HEK293 (cell line): Measurements from ENCODE around the gene UBE2Q2.

Experiments
- CTCF ChIA-PET: fragments of 350-600 bp; formaldehyde crosslinking; extraction: SDS; loops from one replicate; lab custom pipeline; 2021; ENCODE audit warnings: antibody characterized with exemption; lab: Yijun Ruan, JAX
- POLR2A ChIA-PET: fragments of 300-600 bp; formaldehyde crosslinking; extraction: SDS; loops from one replicate; lab custom pipeline; 2020; ENCODE audit warnings: antibody characterized with exemption, inconsistent platforms; lab: Yijun Ruan, JAX
- H3K27ac ChIP-seq: fragments of 200-500 bp; sonication (Bioruptor generic); 2 replicates; pipeline ENCODE4 v1.5.1; 2014; ENCODE audit warnings: low read depth, low read length, control low read depth, inconsistent platforms; ENCODE audit errors: extremely low read depth
- H3K36me3 ChIP-seq, 2 experiments: fragments of 200-500 bp in 1 of 2; sonication (Bioruptor generic) in 1 of 2; 1 replicate in 1 of 2; 2 replicates in 1 of 2; pipeline ENCODE4 v1.5.1; 2014 to 2017; ENCODE audit warnings: inconsistent platforms in 2 of 2, low read length in 2 of 2; ENCODE audit not compliant: control insufficient read depth in 2 of 2, insufficient read depth in 1 of 2
- H3K4me1 ChIP-seq: fragments of 200-500 bp; sonication (Bioruptor generic); 2 replicates; pipeline ENCODE4 v1.5.1; 2014; ENCODE audit warnings: mild to moderate bottlenecking, low read length, inconsistent platforms; ENCODE audit not compliant: control insufficient read depth, insufficient read depth
- H3K4me3 ChIP-seq: 2 replicates; pipeline ENCODE4 v1.5.1; 2011; ENCODE audit warnings: low read depth, mild to moderate bottlenecking, control low read depth, low read length, moderate library complexity
- H3K9me3 ChIP-seq: fragments of 200-500 bp; sonication (Bioruptor generic); 2 replicates; pipeline ENCODE4 v1.5.1; 2014; ENCODE audit warnings: low read depth, low read length, inconsistent platforms; ENCODE audit not compliant: control insufficient read depth, insufficient read depth
- GLIS1 ChIP-seq: fragments of 450-650 bp; formaldehyde crosslinking; IDR thresholded peaks from 2 replicates; pipeline ENCODE4 v1.5.1; 2016; ENCODE audit warnings: missing biosample characterization, missing genetic modification characterization
- GLIS2 ChIP-seq: fragments of 450-650 bp; formaldehyde crosslinking; IDR thresholded peaks from 2 replicates; pipeline ENCODE4 v1.5.1; 2016; ENCODE audit warnings: missing biosample characterization, missing genetic modification characterization
- HOXC10 ChIP-seq: sonication (generic); formaldehyde crosslinking; IDR thresholded peaks from 2 replicates; pipeline ENCODE4 v1.8.1; 2023; ENCODE audit warnings: mild to moderate bottlenecking, missing genetic modification reagents
- KLF9 ChIP-seq: fragments of 450-650 bp; formaldehyde crosslinking; IDR thresholded peaks from 2 replicates; pipeline ENCODE4 v1.5.1; 2016; ENCODE audit warnings: missing biosample characterization, missing genetic modification characterization, low read depth
- MZF1 ChIP-seq: fragments of 450-650 bp; formaldehyde crosslinking; IDR thresholded peaks from 2 replicates; pipeline ENCODE4 v1.5.1; 2017; ENCODE audit warnings: missing biosample characterization, missing genetic modification characterization, borderline replicate concordance
- PRDM1 ChIP-seq: fragments of 450-650 bp; formaldehyde crosslinking; IDR thresholded peaks from 2 replicates; pipeline ENCODE4; 2016; ENCODE audit warnings: missing biosample characterization, missing genetic modification characterization
- SP7 ChIP-seq: fragments of 450-650 bp; formaldehyde crosslinking; IDR thresholded peaks from 2 replicates; pipeline ENCODE4 v1.5.1; 2016; ENCODE audit warnings: missing biosample characterization, missing genetic modification characterization
- YY1 ChIP-seq: fragments of 450-650 bp; formaldehyde crosslinking; IDR thresholded peaks from 2 replicates; pipeline ENCODE4 v1.5.1; 2018; ENCODE audit warnings: missing biosample characterization, missing genetic modification characterization
- YY2 ChIP-seq: fragments of 450-650 bp; formaldehyde crosslinking; IDR thresholded peaks from 2 replicates; pipeline ENCODE4 v1.5.1; 2016; ENCODE audit warnings: missing biosample characterization, missing genetic modification characterization
- ZBTB20 ChIP-seq: fragments of 450-650 bp; formaldehyde crosslinking; IDR thresholded peaks from 2 replicates; pipeline ENCODE4 v1.5.1; 2016; ENCODE audit warnings: missing biosample characterization, missing genetic modification characterization
- ZFP37 ChIP-seq: fragments of 450-650 bp; formaldehyde crosslinking; IDR thresholded peaks from 2 replicates; pipeline ENCODE4 v1.5.1; 2016; ENCODE audit warnings: missing biosample characterization, missing genetic modification characterization
- ZNF112 ChIP-seq: fragments of 450-650 bp; formaldehyde crosslinking; IDR thresholded peaks from 2 replicates; pipeline ENCODE4 v1.5.0; 2017; ENCODE audit warnings: missing biosample characterization, missing genetic modification characterization
- ZNF335 ChIP-seq: fragments of 450-650 bp; formaldehyde crosslinking; conservative IDR thresholded peaks from 2 replicates; pipeline ENCODE4 v1.5.1; 2016; ENCODE audit warnings: missing biosample characterization, missing genetic modification characterization
- ZNF341 ChIP-seq: fragments of 450-650 bp; formaldehyde crosslinking; IDR thresholded peaks from 2 replicates; pipeline ENCODE4; 2016; ENCODE audit warnings: low read depth, missing biosample characterization, missing genetic modification characterization
- ZNF561 ChIP-seq: fragments of 450-650 bp; IDR thresholded peaks from 2 replicates; pipeline ENCODE4 v1.5.1; 2018; ENCODE audit warnings: missing biosample characterization, missing genetic modification characterization, borderline replicate concordance
- ZNF660 ChIP-seq: fragments of 450-650 bp; IDR thresholded peaks from 2 replicates; pipeline ENCODE4 v1.5.1; 2018; ENCODE audit warnings: missing biosample characterization, mild to moderate bottlenecking, missing genetic modification characterization
- ZNF701 ChIP-seq: fragments of 450-650 bp; formaldehyde crosslinking; IDR thresholded peaks from 2 replicates; pipeline ENCODE4 v1.5.1; 2016; ENCODE audit warnings: missing biosample characterization, missing genetic modification characterization
- ZSCAN30 ChIP-seq: fragments of 450-650 bp; IDR thresholded peaks from 2 replicates; pipeline ENCODE4 v1.5.1; 2018; ENCODE audit warnings: missing biosample characterization, mild to moderate bottlenecking, missing genetic modification characterization, moderate library complexity
- TF ChIP-seq, protein P1 (sequence below): fragments of 450-650 bp; formaldehyde crosslinking; optimal IDR thresholded peaks from 2 replicates; pipeline ENCODE3; 2016; ENCODE audit warnings: missing biosample characterization, mild to moderate bottlenecking, missing genetic modification characterization
- TF ChIP-seq, protein P2 (sequence below): fragments of 450-650 bp; formaldehyde crosslinking; IDR thresholded peaks from 2 replicates; pipeline ENCODE4 v1.5.1; 2016; ENCODE audit warnings: missing biosample characterization, missing genetic modification characterization
- TF ChIP-seq, protein P3 (sequence below): fragments of 450-650 bp; formaldehyde crosslinking; IDR thresholded peaks from 2 replicates; pipeline ENCODE4 v1.5.1; 2016; ENCODE audit warnings: missing biosample characterization, missing genetic modification characterization
- TF ChIP-seq, protein P4 (sequence below): sonication (generic); formaldehyde crosslinking; IDR thresholded peaks from 2 replicates; pipeline ENCODE4 v1.8.1; 2022; ENCODE audit warnings: mild to moderate bottlenecking, moderate library complexity, missing genetic modification reagents
- TF ChIP-seq, protein P5 (sequence below): fragments of 450-650 bp; formaldehyde crosslinking; IDR thresholded peaks from 2 replicates; pipeline ENCODE4 v1.5.1; 2016; ENCODE audit warnings: missing biosample characterization, missing genetic modification characterization
- TF ChIP-seq, protein P6 (sequence below): fragments of 450-650 bp; formaldehyde crosslinking; IDR thresholded peaks from 2 replicates; pipeline ENCODE4 v1.5.1; 2016; ENCODE audit warnings: missing biosample characterization, missing genetic modification characterization
- TF ChIP-seq, protein P7 (sequence below): fragments of 450-650 bp; formaldehyde crosslinking; IDR thresholded peaks from 2 replicates; pipeline ENCODE4 v1.5.1; 2016; ENCODE audit warnings: missing biosample characterization, missing genetic modification characterization

UBE2Q2 gene

DNA sequence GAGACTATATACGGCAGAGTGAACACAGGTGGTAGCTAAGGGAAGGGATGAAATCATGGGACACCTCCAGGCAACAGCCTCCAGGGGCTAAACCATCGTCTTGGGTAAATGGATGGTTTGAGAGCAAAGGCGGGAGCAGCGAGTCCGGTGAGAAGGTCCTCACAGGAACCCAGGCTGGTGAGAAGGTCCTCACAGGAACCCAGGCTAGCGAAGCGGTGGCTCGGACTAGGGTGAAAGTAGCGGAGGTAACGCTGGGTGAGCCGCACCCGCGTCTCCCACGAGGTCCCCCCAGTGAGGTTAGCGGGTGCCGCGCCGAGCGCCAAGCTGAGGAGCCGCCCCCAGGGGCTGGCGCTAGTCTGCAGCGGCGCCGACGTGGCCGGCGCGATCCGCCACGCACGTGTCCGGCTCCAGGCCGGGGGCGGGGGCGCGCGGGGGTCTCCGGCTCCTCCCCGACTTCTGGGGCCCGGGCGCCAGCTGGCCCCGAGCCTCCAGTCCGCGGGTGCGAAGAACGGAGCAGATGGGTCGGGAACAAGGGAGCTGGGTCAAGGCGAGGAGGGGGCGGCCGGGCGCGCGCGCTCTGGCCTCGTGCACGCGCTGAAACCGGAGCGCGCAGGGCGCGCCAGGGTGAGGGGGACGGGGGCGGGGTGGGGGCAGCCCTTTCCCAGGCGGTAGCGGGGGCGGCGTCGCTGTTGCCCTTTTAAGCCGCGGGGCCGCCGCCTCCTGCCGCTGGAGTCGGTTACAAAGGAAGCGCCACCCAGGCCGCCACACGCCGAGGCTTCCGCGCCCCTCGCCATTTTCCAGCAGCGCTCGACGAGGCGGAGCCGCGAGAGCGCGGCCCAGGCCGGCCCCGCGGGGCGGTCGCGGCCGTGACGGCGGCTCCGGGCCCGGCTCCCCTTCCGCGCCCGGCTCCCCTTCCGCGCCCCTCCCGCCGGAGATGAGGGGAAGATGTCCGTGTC is at the start of gene UBE2Q2:
TSS of gene UBE2Q2 (plus strand) at position 726 of the 956 bp plus-strand sequence. CDS start at position 946, 220 bp downstream.
- Histone ChIP-seq H3K9me3 (no peaks in the 10 kb centered on the region), H3K27ac (peak within 1 kb of the TSS; percentile 93), H3K4me1 (peaks cover 25% of the 10 kb centered on the region), H3K36me3 (no peaks in the 10 kb centered on the region), H3K4me3 (peak within 1 kb of the TSS; percentile 86)
- ChIA-PET POLR2A (interaction anchor here (0.5 to 2.4 kb wide), 9 partner anchors 10 to 777 kb away, joined by 3 to 10 read pairs (median 4); partner anchors contain the start of genes FBXO22 and TMEM266), CTCF (interaction anchor here (1.0 to 2.6 kb wide), 5 partner anchors 78 to 305 kb away, joined by 3 to 11 read pairs (median 4); no protein-coding TSS in a partner anchor)
- TF ChIP-seq GLIS2 (tag by site-specific recombination) (peak; percentile 85), ZNF660 (tag by site-specific recombination) (peak; percentile 42; the same call in 1 of the 2 replicates), ZFP37 (tag by site-specific recombination) (0 out of 2 replicates have a peak, but pooled peaks have one; percentile 37), ZSCAN30 (peak; percentile 71), PRDM1 (0 out of 2 replicates have a peak, but pooled peaks have one; percentile 13), SP7 (peak; percentile 50), YY1 (peak; percentile 11; the same call in 1 of the 2 replicates), ZBTB20 (tag by site-specific recombination) (peak; percentile 49; the same call in 1 of the 2 replicates), YY2 (tag by site-specific recombination) (no peak), ZNF701 (tag by site-specific recombination) (no peak), KLF9 (tag by site-specific recombination) (0 out of 2 replicates have a peak, but pooled peaks have one; percentile 21), GLIS1 (tag by site-specific recombination) (peak; percentile 93), ZNF112 (tag by site-specific recombination) (no peak), MZF1 (tag by site-specific recombination) (no peak), HOXC10 (CRISPR knock-in tag) (0 out of 2 replicates have a peak, but pooled peaks have one; percentile 8), ZNF335 (peak; percentile 89), ZNF561 (tag by site-specific recombination) (peak; percentile 80), ZNF341 (tag by site-specific recombination) (peak; percentile 70)
- TF ChIP-seq, protein P1, sequence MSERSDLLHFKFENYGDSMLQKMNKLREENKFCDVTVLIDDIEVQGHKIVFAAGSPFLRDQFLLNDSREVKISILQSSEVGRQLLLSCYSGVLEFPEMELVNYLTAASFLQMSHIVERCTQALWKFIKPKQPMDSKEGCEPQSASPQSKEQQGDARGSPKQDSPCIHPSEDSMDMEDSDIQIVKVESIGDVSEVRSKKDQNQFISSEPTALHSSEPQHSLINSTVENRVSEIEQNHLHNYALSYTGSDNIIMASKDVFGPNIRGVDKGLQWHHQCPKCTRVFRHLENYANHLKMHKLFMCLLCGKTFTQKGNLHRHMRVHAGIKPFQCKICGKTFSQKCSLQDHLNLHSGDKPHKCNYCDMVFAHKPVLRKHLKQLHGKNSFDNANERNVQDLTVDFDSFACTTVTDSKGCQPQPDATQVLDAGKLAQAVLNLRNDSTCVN (tag by site-specific recombination) = peak; percentile 85
- TF ChIP-seq, protein P2, sequence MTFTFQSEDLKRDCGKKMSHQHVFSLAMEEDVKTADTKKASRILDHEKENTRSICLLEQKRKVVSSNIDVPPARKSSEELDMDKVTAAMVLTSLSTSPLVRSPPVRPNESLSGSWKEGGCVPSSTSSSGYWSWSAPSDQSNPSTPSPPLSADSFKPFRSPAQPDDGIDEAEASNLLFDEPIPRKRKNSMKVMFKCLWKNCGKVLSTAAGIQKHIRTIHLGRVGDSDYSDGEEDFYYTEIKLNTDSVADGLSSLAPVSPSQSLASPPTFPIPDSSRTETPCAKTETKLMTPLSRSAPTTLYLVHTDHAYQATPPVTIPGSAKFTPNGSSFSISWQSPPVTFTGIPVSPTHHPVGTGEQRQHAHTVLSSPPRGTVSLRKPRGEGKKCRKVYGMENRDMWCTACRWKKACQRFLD = no peak
- TF ChIP-seq, protein P3, sequence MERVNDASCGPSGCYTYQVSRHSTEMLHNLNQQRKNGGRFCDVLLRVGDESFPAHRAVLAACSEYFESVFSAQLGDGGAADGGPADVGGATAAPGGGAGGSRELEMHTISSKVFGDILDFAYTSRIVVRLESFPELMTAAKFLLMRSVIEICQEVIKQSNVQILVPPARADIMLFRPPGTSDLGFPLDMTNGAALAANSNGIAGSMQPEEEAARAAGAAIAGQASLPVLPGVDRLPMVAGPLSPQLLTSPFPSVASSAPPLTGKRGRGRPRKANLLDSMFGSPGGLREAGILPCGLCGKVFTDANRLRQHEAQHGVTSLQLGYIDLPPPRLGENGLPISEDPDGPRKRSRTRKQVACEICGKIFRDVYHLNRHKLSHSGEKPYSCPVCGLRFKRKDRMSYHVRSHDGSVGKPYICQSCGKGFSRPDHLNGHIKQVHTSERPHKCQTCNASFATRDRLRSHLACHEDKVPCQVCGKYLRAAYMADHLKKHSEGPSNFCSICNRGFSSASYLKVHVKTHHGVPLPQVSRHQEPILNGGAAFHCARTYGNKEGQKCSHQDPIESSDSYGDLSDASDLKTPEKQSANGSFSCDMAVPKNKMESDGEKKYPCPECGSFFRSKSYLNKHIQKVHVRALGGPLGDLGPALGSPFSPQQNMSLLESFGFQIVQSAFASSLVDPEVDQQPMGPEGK (tag by site-specific recombination) = peak; percentile 23; the same call in 1 of the 2 replicates
- TF ChIP-seq, protein P4, sequence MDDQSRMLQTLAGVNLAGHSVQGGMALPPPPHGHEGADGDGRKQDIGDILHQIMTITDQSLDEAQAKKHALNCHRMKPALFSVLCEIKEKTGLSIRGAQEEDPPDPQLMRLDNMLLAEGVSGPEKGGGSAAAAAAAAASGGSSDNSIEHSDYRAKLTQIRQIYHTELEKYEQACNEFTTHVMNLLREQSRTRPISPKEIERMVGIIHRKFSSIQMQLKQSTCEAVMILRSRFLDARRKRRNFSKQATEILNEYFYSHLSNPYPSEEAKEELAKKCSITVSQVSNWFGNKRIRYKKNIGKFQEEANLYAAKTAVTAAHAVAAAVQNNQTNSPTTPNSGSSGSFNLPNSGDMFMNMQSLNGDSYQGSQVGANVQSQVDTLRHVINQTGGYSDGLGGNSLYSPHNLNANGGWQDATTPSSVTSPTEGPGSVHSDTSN = 0 out of 2 replicates have a peak, but pooled peaks have one; percentile 28
- TF ChIP-seq, protein P5, sequence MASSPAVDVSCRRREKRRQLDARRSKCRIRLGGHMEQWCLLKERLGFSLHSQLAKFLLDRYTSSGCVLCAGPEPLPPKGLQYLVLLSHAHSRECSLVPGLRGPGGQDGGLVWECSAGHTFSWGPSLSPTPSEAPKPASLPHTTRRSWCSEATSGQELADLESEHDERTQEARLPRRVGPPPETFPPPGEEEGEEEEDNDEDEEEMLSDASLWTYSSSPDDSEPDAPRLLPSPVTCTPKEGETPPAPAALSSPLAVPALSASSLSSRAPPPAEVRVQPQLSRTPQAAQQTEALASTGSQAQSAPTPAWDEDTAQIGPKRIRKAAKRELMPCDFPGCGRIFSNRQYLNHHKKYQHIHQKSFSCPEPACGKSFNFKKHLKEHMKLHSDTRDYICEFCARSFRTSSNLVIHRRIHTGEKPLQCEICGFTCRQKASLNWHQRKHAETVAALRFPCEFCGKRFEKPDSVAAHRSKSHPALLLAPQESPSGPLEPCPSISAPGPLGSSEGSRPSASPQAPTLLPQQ (tag by site-specific recombination) = peak; percentile 99
- TF ChIP-seq, protein P6, sequence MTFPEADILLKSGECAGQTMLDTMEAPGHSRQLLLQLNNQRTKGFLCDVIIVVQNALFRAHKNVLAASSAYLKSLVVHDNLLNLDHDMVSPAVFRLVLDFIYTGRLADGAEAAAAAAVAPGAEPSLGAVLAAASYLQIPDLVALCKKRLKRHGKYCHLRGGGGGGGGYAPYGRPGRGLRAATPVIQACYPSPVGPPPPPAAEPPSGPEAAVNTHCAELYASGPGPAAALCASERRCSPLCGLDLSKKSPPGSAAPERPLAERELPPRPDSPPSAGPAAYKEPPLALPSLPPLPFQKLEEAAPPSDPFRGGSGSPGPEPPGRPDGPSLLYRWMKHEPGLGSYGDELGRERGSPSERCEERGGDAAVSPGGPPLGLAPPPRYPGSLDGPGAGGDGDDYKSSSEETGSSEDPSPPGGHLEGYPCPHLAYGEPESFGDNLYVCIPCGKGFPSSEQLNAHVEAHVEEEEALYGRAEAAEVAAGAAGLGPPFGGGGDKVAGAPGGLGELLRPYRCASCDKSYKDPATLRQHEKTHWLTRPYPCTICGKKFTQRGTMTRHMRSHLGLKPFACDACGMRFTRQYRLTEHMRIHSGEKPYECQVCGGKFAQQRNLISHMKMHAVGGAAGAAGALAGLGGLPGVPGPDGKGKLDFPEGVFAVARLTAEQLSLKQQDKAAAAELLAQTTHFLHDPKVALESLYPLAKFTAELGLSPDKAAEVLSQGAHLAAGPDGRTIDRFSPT (tag by site-specific recombination) = 0 out of 2 replicates have a peak, but pooled peaks have one; percentile 10
- TF ChIP-seq, protein P7, sequence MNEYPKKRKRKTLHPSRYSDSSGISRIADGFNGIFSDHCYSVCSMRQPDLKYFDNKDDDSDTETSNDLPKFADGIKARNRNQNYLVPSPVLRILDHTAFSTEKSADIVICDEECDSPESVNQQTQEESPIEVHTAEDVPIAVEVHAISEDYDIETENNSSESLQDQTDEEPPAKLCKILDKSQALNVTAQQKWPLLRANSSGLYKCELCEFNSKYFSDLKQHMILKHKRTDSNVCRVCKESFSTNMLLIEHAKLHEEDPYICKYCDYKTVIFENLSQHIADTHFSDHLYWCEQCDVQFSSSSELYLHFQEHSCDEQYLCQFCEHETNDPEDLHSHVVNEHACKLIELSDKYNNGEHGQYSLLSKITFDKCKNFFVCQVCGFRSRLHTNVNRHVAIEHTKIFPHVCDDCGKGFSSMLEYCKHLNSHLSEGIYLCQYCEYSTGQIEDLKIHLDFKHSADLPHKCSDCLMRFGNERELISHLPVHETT (tag by site-specific recombination) = no peak
